GM12878 (cell line): Measurements from ENCODE around the gene AFAP1L2. TPM values are rescaled to one million over a fixed set of nuclear protein-coding genes. Genes with fewer than 3 reads are reported as not detected.

Experiments
- ATAC-seq: fragments of 200-7000 bp; cut with Tn5 transposase; 3 replicates; pipeline ENCODE4 v1.9.1; 2020; ENCODE audit warnings: mild to moderate bottlenecking, moderate library complexity
- BruUV-seq: library from RNA; stranded (reverse); fragments of 400-500 nt; replicated peaks from 2 replicates; lab custom pipeline; 2021; lab: Mats Ljungman, UMichigan
- CTCF ChIA-PET: fragments of 300-600 bp; sonication (Branson Sonifier 250); formaldehyde crosslinking; extraction: SDS; loops from one replicate; lab custom pipeline; 2021; ENCODE audit warnings: inconsistent platforms; lab: Yijun Ruan, JAX
- POLR2A ChIA-PET: fragments of 350-600 bp; formaldehyde crosslinking; extraction: SDS; loops from one replicate; lab custom pipeline; 2021; ENCODE audit warnings: inconsistent platforms; lab: Charles Lee
- RAD21 ChIA-PET: fragments of 300-600 bp; sonication (Branson Sonifier 250); formaldehyde crosslinking; loops from one replicate; lab custom pipeline; 2023; ENCODE audit warnings: antibody characterized with exemption; ENCODE audit not compliant: unreplicated experiment; lab: Charles Lee
- SMC1A ChIA-PET: fragments of 300-600 bp; sonication (Branson Sonifier 250); formaldehyde crosslinking; loops from one replicate; lab custom pipeline; 2023; ENCODE audit not compliant: unreplicated experiment, uncharacterized antibody; lab: Charles Lee
- DNase-seq: peaks from one replicate; pipeline ENCODE4 v3.0.0-alpha.2; 2011; ENCODE audit warnings: low read depth, low spot score
- FAIRE-seq: peaks from 3 replicates; lab custom pipeline; 2011; peaks lifted over from hg19 to GRCh38; lab: Jason Lieb, UNC
- H2AFZ ChIP-seq: 2 replicates; pipeline ENCODE4 v1.6.0; 2011; ENCODE audit warnings: low read depth, low read length, control low read depth; ENCODE audit not compliant: control insufficient read depth
- H3K27ac ChIP-seq: 2 replicates; pipeline ENCODE4 v1.5.1; 2011; ENCODE audit warnings: control low read depth; ENCODE audit not compliant: control insufficient read depth, insufficient read depth
- H3K27me3 ChIP-seq, 2 experiments: replicated peaks in 1 of 2; 2 replicates each; pipeline versions ENCODE4 v1.6.0 to v1.6.1; 2011; ENCODE audit warnings: low read length in 1 of 2; ENCODE audit not compliant: control insufficient read depth in 2 of 2, insufficient read depth in 2 of 2
- H3K36me3 ChIP-seq, 2 experiments: 2 replicates each; pipeline ENCODE4 v1.5.1; 2011; ENCODE audit warnings: low read length in 1 of 2; ENCODE audit not compliant: control insufficient read depth in 2 of 2, insufficient read depth in 2 of 2
- H3K4me1 ChIP-seq: 2 replicates; pipeline ENCODE4 v1.6.1; 2011; ENCODE audit warnings: mild to moderate bottlenecking, low read length, moderate library complexity, mixed read lengths; ENCODE audit not compliant: control insufficient read depth, insufficient read depth
- H3K4me2 ChIP-seq: 2 replicates; pipeline ENCODE4 v1.6.0; 2011; ENCODE audit warnings: control low read depth; ENCODE audit not compliant: control insufficient read depth, insufficient read depth
- H3K4me3 ChIP-seq: fragments of 200-600 bp; sonication (generic); 2 replicates; pipeline ENCODE4 v1.5.1; 2016
- H3K79me2 ChIP-seq: 2 replicates; pipeline ENCODE4 v1.6.0; 2011; ENCODE audit warnings: low read length; ENCODE audit not compliant: control insufficient read depth, insufficient read depth
- H3K9ac ChIP-seq: 2 replicates; pipeline ENCODE4 v1.8.0; 2011; ENCODE audit warnings: low read length, control low read depth, mixed read lengths; ENCODE audit not compliant: control insufficient read depth, insufficient read depth
- H3K9me3 ChIP-seq: replicated peaks from 3 replicates; pipeline ENCODE4 v1.5.1; 2011; ENCODE audit warnings: mild to moderate bottlenecking, low read length; ENCODE audit not compliant: control insufficient read depth, insufficient read depth
- H4K20me1 ChIP-seq: 2 replicates; pipeline ENCODE4 v1.6.0; 2011; ENCODE audit not compliant: control insufficient read depth, insufficient read depth
- BMI1 ChIP-seq: fragments of 450-650 bp; IDR thresholded peaks from 2 replicates; pipeline ENCODE4 v1.6.1; 2016; ENCODE audit warnings: mild to moderate bottlenecking, moderate library complexity, borderline replicate concordance
- FOS ChIP-seq: IDR thresholded peaks from 3 replicates; pipeline ENCODE4 v1.6.1; 2011; ENCODE audit warnings: borderline replicate concordance; ENCODE audit not compliant: insufficient read length; ENCODE audit errors: extremely low read depth
- IKZF1 ChIP-seq: fragments of 450-650 bp; conservative IDR thresholded peaks from 2 replicates; pipeline ENCODE4 v1.6.1; 2017; ENCODE audit warnings: antibody characterized with exemption, mild to moderate bottlenecking
- JUNB ChIP-seq: IDR thresholded peaks from 2 replicates; pipeline ENCODE4 v1.6.1; 2016; ENCODE audit warnings: antibody characterized with exemption, mild to moderate bottlenecking
- LARP7 ChIP-seq: fragments of 450-650 bp; IDR thresholded peaks from 2 replicates; pipeline ENCODE4 v1.6.1; 2017; ENCODE audit warnings: mild to moderate bottlenecking
- MXI1 ChIP-seq: fragments of 150-350 bp; IDR thresholded peaks from 2 replicates; pipeline ENCODE4 v1.6.1; 2011; ENCODE audit warnings: low read depth, mild to moderate bottlenecking, inconsistent platforms, low read length, improper control_type of control experiment
- MYB ChIP-seq: fragments of 150-350 bp; IDR thresholded peaks from 2 replicates; pipeline ENCODE4 v1.6.1; 2014; ENCODE audit warnings: mild to moderate bottlenecking, low read depth, low read length, borderline replicate concordance
- RB1 ChIP-seq: fragments of 450-650 bp; formaldehyde crosslinking; IDR thresholded peaks from 2 replicates; pipeline ENCODE4 v1.6.1; 2017; ENCODE audit warnings: mild to moderate bottlenecking, borderline replicate concordance
- SMAD1 ChIP-seq: fragments of 450-650 bp; IDR thresholded peaks from 2 replicates; pipeline ENCODE4 v1.6.1; 2018; ENCODE audit warnings: mild to moderate bottlenecking, low read depth; ENCODE audit not compliant: partially characterized antibody
- SUPT20H ChIP-seq: IDR thresholded peaks from 2 replicates; pipeline ENCODE4 v1.6.1; 2011; ENCODE audit warnings: low read depth, mild to moderate bottlenecking, low read length, moderate library complexity, borderline replicate concordance; ENCODE audit not compliant: control insufficient read depth
- YBX1 ChIP-seq: fragments of 450-650 bp; IDR thresholded peaks from 2 replicates; pipeline ENCODE4 v1.6.1; 2016; ENCODE audit warnings: antibody characterized with exemption
- ZBED1 ChIP-seq: IDR thresholded peaks from 2 replicates; pipeline ENCODE4 v1.6.1; 2016; ENCODE audit warnings: borderline replicate concordance
- WGBS: methylation state at CpG from one replicate; pipeline ENCODE4 v1.1.6; 2016; ENCODE audit warnings: low lambda C conversion rate; ENCODE audit not compliant: insufficient replicate concordance, insufficient coverage; ENCODE audit errors: missing lambda C conversion rate; 5-methylcytosine and 5-hydroxymethylcytosine counted together
- in situ Hi-C: fragments of 300-500 bp; cut with MboI; formaldehyde crosslinking; loops from 9 replicates; pipeline ENCODE4 v1.14.3; 2018; ENCODE audit warnings: mixed read lengths
- intact Hi-C: fragments of 100-400 bp; cut with micrococcal nuclease; formaldehyde crosslinking; loops from one replicate; pipeline ENCODE4 v1.14.2; 2022; ENCODE audit not compliant: unreplicated experiment
- polyA plus RNA-seq, 11 experiments: library from polyadenylated mRNA; depleted of rRNA in 4 of 11; unstranded in 6 of 11; stranded (reverse) in 5 of 11; fragments of >200 nt; fragmentation: Nextera tagmentation in 4 of 11; fragmentation: Illumina TruSeq in 1 of 11; extraction: Ambion mirVana in 4 of 11; extraction: Trizol in 1 of 11; gene quantifications; 1 replicate in 1 of 11; 2 replicates in 10 of 11; pipeline versions ENCODE4 v1.2.1 to v1.2.3, GENCODE V29; 2011 to 2016; ENCODE audit warnings: inconsistent platforms in 2 of 11, missing spikeins in 2 of 11, low read depth in 1 of 11
- total RNA-seq, 4 experiments: library from RNA; depleted of rRNA in 3 of 4; stranded (reverse); fragments of >200 nt in 3 of 4; fragmentation: Illumina TruSeq in 1 of 4; extraction: Trizol in 1 of 4; gene quantifications; 2 replicates each; pipeline versions ENCODE4 v1.2.1 to v1.2.3, GENCODE V29; 2013 to 2021
- TF ChIP-seq, protein P1 (sequence below): IDR thresholded peaks from 2 replicates; pipeline ENCODE4 v1.6.1; 2012; ENCODE audit warnings: mild to moderate bottlenecking, low read depth, low read length
- TF ChIP-seq, protein P2 (sequence below): fragments of 450-650 bp; IDR thresholded peaks from 2 replicates; pipeline ENCODE4 v1.6.1; 2017; ENCODE audit warnings: antibody characterized with exemption, mild to moderate bottlenecking, moderate library complexity
- TF ChIP-seq, protein P3 (sequence below): fragments of 450-650 bp; IDR thresholded peaks from 2 replicates; pipeline ENCODE4 v1.6.1; 2017; ENCODE audit warnings: borderline replicate concordance

AFAP1L2 gene
- total and polyA plus RNA-seq, 10 of the 15 experiments (the other 5 are each of a cell fraction or from before 2014, with no cell fraction given), result 0.03 to 4.0 (median 0.34) TPM

DNA sequence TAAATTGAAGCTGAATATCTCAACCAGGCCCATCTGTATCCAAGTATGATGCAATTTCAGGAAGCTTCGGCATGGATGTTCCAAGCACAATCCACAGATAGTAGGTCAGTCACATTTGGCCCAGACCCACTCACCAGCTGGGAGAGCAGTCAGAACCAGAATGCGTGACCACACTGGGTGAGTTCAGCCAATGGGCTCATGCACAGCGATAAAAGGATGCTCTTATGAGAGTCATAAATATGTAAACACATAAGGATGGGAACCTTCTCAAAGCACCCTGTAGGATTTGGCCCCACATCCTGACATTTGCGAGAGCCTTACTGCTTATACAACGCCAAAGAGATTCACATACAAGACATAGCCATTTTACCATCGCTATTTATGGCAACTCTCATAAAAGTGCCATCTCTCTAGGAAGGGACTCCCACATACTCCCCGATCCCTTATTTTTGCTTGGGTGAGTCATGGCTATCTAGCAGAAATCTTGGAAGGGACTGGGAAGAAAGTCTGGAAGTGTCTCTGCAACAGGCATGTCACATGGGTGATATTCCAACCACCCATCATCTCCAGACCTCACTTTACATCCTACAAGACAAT lies 3.0 kb downstream of the AFAP1L2 start (continued):
- TF ChIP-seq BMI1 (no peak), YBX1 (no peak), SMAD1 (no peak), MYB (no peak)
- TF ChIP-seq, all 136 proteins: peak for 0

DNA sequence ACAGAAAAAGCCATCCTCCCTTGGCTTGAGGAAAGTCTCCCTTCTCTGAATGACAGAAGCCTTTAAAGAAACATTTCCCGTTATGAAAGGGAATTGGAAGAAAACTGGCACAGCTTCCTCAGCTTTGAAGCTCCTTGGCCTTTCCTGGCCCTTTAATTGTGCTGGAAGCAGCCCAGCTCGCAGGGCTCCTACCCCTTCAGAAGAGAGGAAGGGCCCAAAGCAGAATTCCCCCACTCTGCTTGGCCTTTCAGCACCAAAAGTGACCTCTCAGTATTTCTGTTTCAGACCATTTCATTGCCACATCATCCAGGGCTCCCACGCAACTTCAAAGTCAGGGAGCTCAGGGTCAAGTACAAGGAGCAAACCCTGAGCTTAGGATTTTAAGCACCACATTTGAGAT lies 4.2 kb downstream of the AFAP1L2 start:
- H3K79me2 ChIP-seq, result no peaks in the 10 kb centered on the region
- ChIA-PET SMC1A (interaction anchor here (0.7 to 2.0 kb wide), 3 partner anchors 11 to 32 kb away, joined by 3 to 7 read pairs (median 7); no protein-coding TSS in a partner anchor), RAD21 (interaction anchor here (0.8 to 5.3 kb wide), 5 partner anchors 12 to 96 kb away, joined by 3 to 27 read pairs (median 3); no protein-coding TSS in a partner anchor), POLR2A (no interaction called here), CTCF (interaction anchor here (1.5 to 5.7 kb wide), 4 partner anchors 8 to 97 kb away, joined by 3 to 25 read pairs (median 5); no protein-coding TSS in a partner anchor)
- H3K36me3 ChIP-seq, result no peaks in the 10 kb centered on the region
- no peak overlapping the region for H3K27ac ChIP-seq
- peaks cover 13% of the 10 kb centered on the region; the same call in 1 of the 2 replicates for H3K4me1 ChIP-seq
- DNase-seq, result no peak
- no peak for ATAC-seq
- WGBS, result 22% methylated on average over 3 of the region's 3 CpGs
- H3K4me3 ChIP-seq, result no peak overlapping the region
- no peak overlapping the region for H3K4me2 ChIP-seq
- H4K20me1 ChIP-seq, result no peaks in the 10 kb centered on the region
- no peak for FAIRE-seq
- peaks cover 5 to 7% of the 10 kb centered on the region in 2 experiments; a peak in 3 of 4 replicates for H3K27me3 ChIP-seq
- H3K9me3 ChIP-seq, result no peaks in the 10 kb centered on the region; the same call in 2 of the 3 replicates
- H3K9ac ChIP-seq, result no peak overlapping the region
- no peak overlapping the region for H2AFZ ChIP-seq
- in situ Hi-C loops, result no loop called here
- no TSS peak for BruUV-seq
- intact Hi-C loops, result no loop called here
- TF ChIP-seq MYB (no peak), LARP7 (no peak), FOS (no peak), JUNB (no peak), IKZF1 (peak; percentile 39; the same call in 1 of the 2 replicates), SUPT20H (no peak), MXI1 (no peak), ZBED1 (no peak), RB1 (no peak)
- TF ChIP-seq, protein P1, sequence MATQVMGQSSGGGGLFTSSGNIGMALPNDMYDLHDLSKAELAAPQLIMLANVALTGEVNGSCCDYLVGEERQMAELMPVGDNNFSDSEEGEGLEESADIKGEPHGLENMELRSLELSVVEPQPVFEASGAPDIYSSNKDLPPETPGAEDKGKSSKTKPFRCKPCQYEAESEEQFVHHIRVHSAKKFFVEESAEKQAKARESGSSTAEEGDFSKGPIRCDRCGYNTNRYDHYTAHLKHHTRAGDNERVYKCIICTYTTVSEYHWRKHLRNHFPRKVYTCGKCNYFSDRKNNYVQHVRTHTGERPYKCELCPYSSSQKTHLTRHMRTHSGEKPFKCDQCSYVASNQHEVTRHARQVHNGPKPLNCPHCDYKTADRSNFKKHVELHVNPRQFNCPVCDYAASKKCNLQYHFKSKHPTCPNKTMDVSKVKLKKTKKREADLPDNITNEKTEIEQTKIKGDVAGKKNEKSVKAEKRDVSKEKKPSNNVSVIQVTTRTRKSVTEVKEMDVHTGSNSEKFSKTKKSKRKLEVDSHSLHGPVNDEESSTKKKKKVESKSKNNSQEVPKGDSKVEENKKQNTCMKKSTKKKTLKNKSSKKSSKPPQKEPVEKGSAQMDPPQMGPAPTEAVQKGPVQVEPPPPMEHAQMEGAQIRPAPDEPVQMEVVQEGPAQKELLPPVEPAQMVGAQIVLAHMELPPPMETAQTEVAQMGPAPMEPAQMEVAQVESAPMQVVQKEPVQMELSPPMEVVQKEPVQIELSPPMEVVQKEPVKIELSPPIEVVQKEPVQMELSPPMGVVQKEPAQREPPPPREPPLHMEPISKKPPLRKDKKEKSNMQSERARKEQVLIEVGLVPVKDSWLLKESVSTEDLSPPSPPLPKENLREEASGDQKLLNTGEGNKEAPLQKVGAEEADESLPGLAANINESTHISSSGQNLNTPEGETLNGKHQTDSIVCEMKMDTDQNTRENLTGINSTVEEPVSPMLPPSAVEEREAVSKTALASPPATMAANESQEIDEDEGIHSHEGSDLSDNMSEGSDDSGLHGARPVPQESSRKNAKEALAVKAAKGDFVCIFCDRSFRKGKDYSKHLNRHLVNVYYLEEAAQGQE, result no peak
- TF ChIP-seq, protein P2, sequence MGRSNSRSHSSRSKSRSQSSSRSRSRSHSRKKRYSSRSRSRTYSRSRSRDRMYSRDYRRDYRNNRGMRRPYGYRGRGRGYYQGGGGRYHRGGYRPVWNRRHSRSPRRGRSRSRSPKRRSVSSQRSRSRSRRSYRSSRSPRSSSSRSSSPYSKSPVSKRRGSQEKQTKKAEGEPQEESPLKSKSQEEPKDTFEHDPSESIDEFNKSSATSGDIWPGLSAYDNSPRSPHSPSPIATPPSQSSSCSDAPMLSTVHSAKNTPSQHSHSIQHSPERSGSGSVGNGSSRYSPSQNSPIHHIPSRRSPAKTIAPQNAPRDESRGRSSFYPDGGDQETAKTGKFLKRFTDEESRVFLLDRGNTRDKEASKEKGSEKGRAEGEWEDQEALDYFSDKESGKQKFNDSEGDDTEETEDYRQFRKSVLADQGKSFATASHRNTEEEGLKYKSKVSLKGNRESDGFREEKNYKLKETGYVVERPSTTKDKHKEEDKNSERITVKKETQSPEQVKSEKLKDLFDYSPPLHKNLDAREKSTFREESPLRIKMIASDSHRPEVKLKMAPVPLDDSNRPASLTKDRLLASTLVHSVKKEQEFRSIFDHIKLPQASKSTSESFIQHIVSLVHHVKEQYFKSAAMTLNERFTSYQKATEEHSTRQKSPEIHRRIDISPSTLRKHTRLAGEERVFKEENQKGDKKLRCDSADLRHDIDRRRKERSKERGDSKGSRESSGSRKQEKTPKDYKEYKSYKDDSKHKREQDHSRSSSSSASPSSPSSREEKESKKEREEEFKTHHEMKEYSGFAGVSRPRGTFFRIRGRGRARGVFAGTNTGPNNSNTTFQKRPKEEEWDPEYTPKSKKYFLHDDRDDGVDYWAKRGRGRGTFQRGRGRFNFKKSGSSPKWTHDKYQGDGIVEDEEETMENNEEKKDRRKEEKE, result no peak
- TF ChIP-seq, protein P3, sequence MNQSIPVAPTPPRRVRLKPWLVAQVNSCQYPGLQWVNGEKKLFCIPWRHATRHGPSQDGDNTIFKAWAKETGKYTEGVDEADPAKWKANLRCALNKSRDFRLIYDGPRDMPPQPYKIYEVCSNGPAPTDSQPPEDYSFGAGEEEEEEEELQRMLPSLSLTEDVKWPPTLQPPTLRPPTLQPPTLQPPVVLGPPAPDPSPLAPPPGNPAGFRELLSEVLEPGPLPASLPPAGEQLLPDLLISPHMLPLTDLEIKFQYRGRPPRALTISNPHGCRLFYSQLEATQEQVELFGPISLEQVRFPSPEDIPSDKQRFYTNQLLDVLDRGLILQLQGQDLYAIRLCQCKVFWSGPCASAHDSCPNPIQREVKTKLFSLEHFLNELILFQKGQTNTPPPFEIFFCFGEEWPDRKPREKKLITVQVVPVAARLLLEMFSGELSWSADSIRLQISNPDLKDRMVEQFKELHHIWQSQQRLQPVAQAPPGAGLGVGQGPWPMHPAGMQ, result no peak
